RPMI8226 (cell line): Measurements from ENCODE around the gene KLK3.
A peak's percentile ranks its signal among the peaks of the same experiment; 100 is the strongest.

Experiments
- DNase-seq: peaks from one replicate; pipeline ENCODE4 v3.0.0-alpha.2; 2015

The KLK3 gene

GRCh38 chr19:50832666-50833065, 22.0 kb upstream of the KLK3 start:
- DNase-seq: no peak

GRCh38 chr19:50833117-50833801, 21.5 kb upstream of the KLK3 start, which contains the start of gene KLK15:
TSS of gene KLK15 (minus strand) at chr19:50833574. CDS start at chr19:50831492, 2,082 bp downstream.
- DNase-seq: peak; percentile 59

- no peak for DNase-seq
Observed at GRCh38 chr19:50833802-50834167, 20.9 kb upstream of the KLK3 start.

- no peak for DNase-seq
Observed at GRCh38 chr19:50835103-50835784, 19.5 kb upstream of the KLK3 start.

GRCh38 chr19:50835785-50836542, 18.8 kb upstream of the KLK3 start:
- peak; percentile 87 for DNase-seq

GRCh38 chr19:50836543-50837195, 18.0 kb upstream of the KLK3 start:
- no peak for DNase-seq

- DNase-seq: peak; percentile 33
Observed at GRCh38 chr19:50837300-50837699, 17.4 kb upstream of the KLK3 start.

- DNase-seq: peak; percentile 74
Observed at GRCh38 chr19:50838239-50838638, 16.5 kb upstream of the KLK3 start.

- no peak for DNase-seq
Observed at GRCh38 chr19:50839712-50840655, 14.7 kb upstream of the KLK3 start.

- DNase-seq: no peak
Observed at GRCh38 chr19:50842130-50842529, 12.6 kb upstream of the KLK3 start.

GRCh38 chr19:50843205-50843604, 11.5 kb upstream of the KLK3 start:
- DNase-seq: no peak

GRCh38 chr19:50843701-50844221, 11.0 kb upstream of the KLK3 start:
- DNase-seq: peak; percentile 88

- DNase-seq: peak; percentile 90
Observed at GRCh38 chr19:50844296-50844935, 10.3 kb upstream of the KLK3 start.

GRCh38 chr19:50850738-50851137, 4.0 kb upstream of the KLK3 start:
- DNase-seq: no peak

GRCh38 chr19:50851620-50852019, 3.1 kb upstream of the KLK3 start:
- DNase-seq: no peak

- DNase-seq: no peak
Observed at GRCh38 chr19:50857366-50857765, 2.7 kb downstream of the KLK3 start.

- peak; percentile 73 for DNase-seq
Observed at GRCh38 chr19:50858886-50859285, 4.2 kb downstream of the KLK3 start.

- DNase-seq: no peak
Observed at GRCh38 chr19:50859849-50860248, 5.1 kb downstream of the KLK3 start.

- DNase-seq: no peak
Observed at GRCh38 chr19:50861010-50861409, 6.3 kb downstream of the KLK3 start.

- no peak for DNase-seq
Observed at GRCh38 chr19:50861496-50862286, 7.0 kb downstream of the KLK3 start.
